Thoracic aorta (tissue), 2 donors: ENCODE data around the gene PPP1R12A. TPM values are rescaled to one million over a fixed set of nuclear protein-coding genes. Genes with fewer than 3 reads are reported as not detected.

ENCODE experiments used
- ATAC-seq: fragments of 150-250 bp; one replicate; pipeline ENCODE4 v1.8.0; 2017; ENCODE audit warnings: low read depth; ENCODE audit not compliant: insufficient number of reproducible peaks, low FRiP score
- DNase-seq: peaks from one replicate; pipeline ENCODE4 v3.0.0-alpha.2; 2020; ENCODE audit warnings: low spot score
- H3K27ac ChIP-seq, 2 donors: fragments of 200-600 bp; sonication (generic); 1 replicate in 1 of 2; 2 replicates in 1 of 2; pipeline ENCODE4 v1.5.1; 2016; ENCODE audit warnings: mild to moderate bottlenecking in 2 of 2, moderate library complexity in 2 of 2
- H3K27me3 ChIP-seq: fragments of 200-600 bp; sonication (generic); replicated peaks from 2 replicates; pipeline ENCODE4 v1.6.0; 2016; ENCODE audit warnings: mild to moderate bottlenecking; ENCODE audit not compliant: insufficient read depth
- H3K36me3 ChIP-seq: fragments of 200-600 bp; sonication (generic); one replicate; pipeline ENCODE4 v1.5.1; 2016
- H3K4me1 ChIP-seq, 2 donors: fragments of 200-600 bp; sonication (generic); 1 replicate in 1 of 2; 2 replicates in 1 of 2; pipeline versions ENCODE4 v1.5.1 to v1.6.0; 2016; ENCODE audit warnings: low read depth in 2 of 2, mild to moderate bottlenecking in 1 of 2; ENCODE audit not compliant: control insufficient read depth in 1 of 2
- H3K4me3 ChIP-seq: fragments of 200-600 bp; sonication (generic); 2 replicates; pipeline ENCODE4 v1.5.1; 2016; ENCODE audit warnings: mild to moderate bottlenecking
- H3K9me3 ChIP-seq: fragments of 200-600 bp; sonication (generic); 2 replicates; pipeline ENCODE4 v1.5.1; 2016
- CTCF ChIP-seq: fragments of 200-600 bp; sonication (generic); IDR thresholded peaks from one replicate; pipeline ENCODE4 v1.5.1; 2019; ENCODE audit warnings: antibody characterized with exemption
- total RNA-seq, 2 donors: library from RNA; depleted of rRNA; stranded (reverse); fragments of >200 nt; gene quantifications; one replicate each; pipeline versions ENCODE4 v1.1.0 to v1.2.3, GENCODE V29; 2016

Gene PPP1R12A
- total RNA-seq, 2 donors from 2014 or later: 151 to 199 TPM

GRCh38 chr12:79895071-79895470 lies 39.8 kb downstream of the PPP1R12A start:
- no peak overlapping the region for H3K4me3 ChIP-seq
- no peak for ATAC-seq
- no peaks in the 10 kb centered on the region for H3K9me3 ChIP-seq
- TF ChIP-seq CTCF: no peak
- peak overlapping the region in 1 of 2 donors; percentile 10 for H3K27ac ChIP-seq
- no peak for DNase-seq
- no peaks in the 10 kb centered on the region for H3K27me3 ChIP-seq
- H3K36me3 ChIP-seq: no peaks in the 10 kb centered on the region
- H3K4me1 ChIP-seq: peaks cover 46 to 72% of the 10 kb centered on the region in 2 donors

GRCh38 chr12:79891506-79892162 lies 43.3 kb downstream of the PPP1R12A start:
- Histone ChIP-seq H3K4me3 (no peak overlapping the region), H3K27ac (no peak overlapping the region), H3K4me1 (peaks cover 39 to 74% of the 10 kb centered on the region in 2 donors), H3K27me3 (no peaks in the 10 kb centered on the region), H3K9me3 (no peaks in the 10 kb centered on the region), H3K36me3 (no peaks in the 10 kb centered on the region)
- TF ChIP-seq CTCF: no peak
- ATAC-seq (no peak), DNase-seq (no peak)

DNA sequence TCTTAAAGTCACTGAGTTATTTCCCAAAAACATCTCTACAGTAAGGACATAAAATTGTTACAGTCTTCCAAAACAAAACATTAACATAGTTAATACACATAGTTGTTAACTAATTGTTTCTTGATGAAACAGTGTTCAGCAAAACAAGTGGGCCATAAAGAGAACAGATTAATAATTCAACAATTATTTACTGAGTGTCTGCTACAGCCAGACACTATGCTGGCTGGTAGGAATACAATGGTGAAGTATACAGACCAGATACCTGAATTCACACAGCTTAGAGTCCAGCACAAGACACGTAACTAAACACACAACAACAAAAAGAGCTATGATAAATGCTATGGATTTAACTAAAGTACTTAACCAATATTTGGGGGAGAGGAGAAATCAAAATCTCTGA lies 47.0 kb downstream of the PPP1R12A start:
- Histone ChIP-seq H3K27ac (peak overlapping the region in 1 of 2 donors; percentile 76), H3K4me3 (no peak overlapping the region), H3K27me3 (no peaks in the 10 kb centered on the region), H3K4me1 (peaks cover 49 to 74% of the 10 kb centered on the region in 2 donors), H3K36me3 (no peaks in the 10 kb centered on the region), H3K9me3 (no peaks in the 10 kb centered on the region)
- DNase-seq (no peak), ATAC-seq (no peak)
- TF ChIP-seq CTCF: no peak

DNA sequence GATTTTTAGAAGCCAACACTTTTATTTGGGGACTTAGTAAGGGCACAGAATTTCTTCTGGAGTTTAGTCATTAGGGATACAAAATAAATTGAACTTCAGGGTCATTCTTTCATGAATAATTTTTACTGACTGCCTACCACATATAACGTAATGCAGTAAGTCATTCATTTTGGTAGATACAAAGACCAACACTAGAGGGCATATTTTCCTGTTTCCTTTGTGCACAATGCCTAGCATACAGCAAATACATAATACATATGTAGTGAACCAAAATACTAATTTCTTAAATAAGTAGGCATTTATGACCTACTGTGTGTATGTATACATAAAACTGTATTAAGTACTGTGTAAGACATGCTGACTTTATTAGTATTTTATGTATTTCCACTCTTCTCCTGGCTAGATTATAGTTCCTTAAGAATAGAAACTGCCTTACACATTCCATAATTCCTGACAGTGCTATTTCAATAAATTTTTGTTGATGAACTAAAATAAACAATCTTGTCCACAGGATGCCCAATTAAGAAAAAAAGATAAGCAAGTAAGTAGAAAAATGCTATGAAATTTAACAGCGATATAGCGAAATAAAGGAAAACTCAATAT lies 47.9 kb downstream of the PPP1R12A start:
- Histone ChIP-seq H3K9me3 (no peaks in the 10 kb centered on the region), H3K27ac (peak overlapping the region in 1 of 2 donors; percentile 76), H3K4me1 (peaks cover 50 to 82% of the 10 kb centered on the region in 2 donors), H3K36me3 (no peaks in the 10 kb centered on the region), H3K4me3 (no peak overlapping the region), H3K27me3 (no peaks in the 10 kb centered on the region)
- ATAC-seq: no peak
- TF ChIP-seq CTCF: peak; percentile 35
- DNase-seq: no peak

DNA sequence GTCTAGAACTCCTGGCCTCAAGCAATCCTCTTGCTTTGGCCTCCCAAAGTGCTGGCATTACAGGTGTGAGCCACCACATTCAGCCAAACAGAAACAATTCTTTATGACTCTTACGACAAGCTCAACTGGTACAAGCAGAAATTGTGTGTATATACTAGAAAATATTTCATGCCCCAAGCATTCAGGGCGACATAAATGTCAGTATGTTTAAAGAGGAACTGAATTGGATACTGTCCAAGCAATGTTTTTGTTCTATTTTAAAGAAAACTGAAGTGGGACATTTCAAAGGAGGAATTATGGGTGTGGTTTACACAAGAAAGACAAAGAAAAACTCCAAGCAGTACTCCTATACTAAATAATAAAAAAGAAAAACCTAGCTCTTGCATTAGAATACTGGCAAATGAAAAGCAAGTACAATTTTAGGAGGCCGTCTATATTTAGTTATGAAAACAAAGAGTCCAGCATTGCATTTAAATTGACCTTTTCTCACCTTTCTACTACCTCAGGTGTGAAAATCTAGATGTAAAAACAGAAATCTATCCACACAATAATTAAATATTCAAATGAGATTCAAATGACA lies 48.9 kb downstream of the PPP1R12A start:
- DNase-seq: no peak
- Histone ChIP-seq H3K36me3 (no peaks in the 10 kb centered on the region), H3K27ac (peak overlapping the region; percentile 54 to 76), H3K4me3 (no peak overlapping the region), H3K4me1 (peaks cover 52 to 92% of the 10 kb centered on the region in 2 donors), H3K27me3 (no peaks in the 10 kb centered on the region), H3K9me3 (no peaks in the 10 kb centered on the region)
- TF ChIP-seq CTCF: no peak
- no peak for ATAC-seq
